Ureter (tissue), 1 donor: ENCODE measurements around the gene TADA1. TPM values are rescaled to one million over a fixed set of nuclear protein-coding genes. Genes with fewer than 3 reads are reported as not detected.
"Not testable (repeated sequence)": the region's sequence is repeated elsewhere in the genome, so short reads cannot be mapped to it uniquely, and the experiment has no call there.

Experiments
- DNase-seq: peaks from one replicate; pipeline ENCODE4 v3.0.0-alpha.2; 2020; ENCODE audit warnings: low spot score
- total RNA-seq: library from RNA; stranded (reverse); gene quantifications from one replicate; pipeline ENCODE4 v1.2.4, GENCODE V29; 2023
- donor health status: DM: yes; HTN: yes; CAD: no.

Gene TADA1
- total RNA-seq, 1 donor from 2014 or later: 11.1 TPM

GRCh38 chr1:166895766-166896165 is 19.7 kb upstream of the TADA1 start:
- DNase-seq: no peak

DNA sequence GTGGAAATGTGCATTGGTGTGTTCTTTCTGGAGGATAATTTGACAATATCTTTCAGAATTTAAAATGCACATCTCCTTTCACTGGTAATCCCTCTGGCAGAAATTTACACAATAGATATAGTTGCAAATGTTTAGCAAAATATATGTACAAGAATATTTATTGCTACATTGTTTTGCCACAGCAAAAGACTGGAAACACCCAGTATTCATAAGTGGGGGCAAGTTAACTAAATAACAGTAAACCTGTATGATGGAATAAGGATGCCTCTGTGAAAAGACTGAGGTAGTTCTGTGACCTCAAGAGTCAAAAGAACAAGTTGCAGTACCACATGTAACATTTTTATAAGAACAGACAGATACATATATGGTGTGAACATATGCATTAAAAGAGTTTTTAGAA is 13.7 kb upstream of the TADA1 start:
- no peak for DNase-seq

- DNase-seq: no peak
These were observed 12.5 kb upstream of the TADA1 start for GRCh38 chr1:166888373-166889111.

DNA sequence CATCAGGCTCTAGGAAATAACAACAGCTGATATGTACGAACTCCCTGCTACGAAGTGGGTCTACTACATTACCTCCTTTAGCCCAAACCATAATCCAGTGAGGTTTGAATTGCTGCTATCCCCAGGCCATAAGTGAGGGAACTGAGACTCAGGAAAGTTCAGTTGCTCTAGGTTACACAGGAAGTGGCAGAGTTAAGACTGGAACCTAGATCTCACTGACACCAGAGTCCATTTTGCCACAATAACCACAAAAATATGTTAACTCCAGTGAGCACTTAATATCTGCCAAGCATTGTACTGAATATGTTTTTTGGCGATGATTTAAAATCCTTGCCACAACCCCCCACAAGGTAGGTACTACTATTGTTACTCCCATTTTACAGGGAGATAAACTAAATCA is 8.9 kb upstream of the TADA1 start:
- DNase-seq: no peak

GRCh38 chr1:166884040-166884642 is 8.1 kb upstream of the TADA1 start:
- DNase-seq: peak; percentile 55

GRCh38 chr1:166882893-166883292 is 6.8 kb upstream of the TADA1 start:
- no peak for DNase-seq

GRCh38 chr1:166878173-166878917 is 2.3 kb upstream of the TADA1 start:
- DNase-seq: not testable (repeated sequence)

- DNase-seq: no peak
These were observed 425 bp upstream of the TADA1 start for GRCh38 chr1:166876540-166876838.

- DNase-seq: no peak
These were observed 746 bp downstream of the TADA1 start for GRCh38 chr1:166875302-166875733.

DNA sequence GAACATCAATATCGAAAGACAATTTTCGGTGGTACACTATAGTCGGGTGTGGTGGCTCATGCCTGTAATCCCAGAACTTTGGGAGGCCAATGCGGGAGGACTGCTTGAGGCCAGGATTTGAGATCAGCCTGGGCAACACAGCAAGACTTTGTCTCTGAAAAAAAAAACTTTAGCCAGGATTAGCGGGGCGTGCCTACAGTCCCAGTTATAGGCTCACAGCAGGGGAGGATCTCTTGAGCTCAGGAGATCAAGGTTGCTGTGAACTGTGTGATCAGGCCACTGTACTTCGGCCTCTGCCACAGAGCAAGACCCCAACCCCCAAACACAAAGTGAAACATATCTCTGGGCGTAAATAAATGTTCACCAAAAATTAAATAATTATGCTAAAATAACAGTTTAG is 1.6 kb downstream of the TADA1 start:
- no peak for DNase-seq

DNA sequence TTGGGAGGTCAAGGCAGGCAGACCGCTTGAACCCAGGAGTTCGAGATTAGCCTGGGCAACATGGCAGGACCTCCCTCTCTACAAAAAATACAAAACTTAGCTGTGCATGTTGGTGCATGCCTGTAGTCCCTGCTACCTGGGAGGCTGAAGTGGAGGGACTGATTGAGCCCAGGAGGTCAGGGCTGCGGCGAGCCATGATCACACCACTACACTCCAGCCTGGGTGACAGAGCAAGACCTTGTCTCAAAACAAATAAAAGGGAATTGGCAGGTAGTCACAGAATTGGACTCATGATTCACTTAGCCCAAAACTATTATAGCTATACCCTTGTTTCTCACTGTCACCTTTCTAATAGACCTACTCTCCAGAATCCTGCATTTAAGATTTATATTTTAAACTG is 5.5 kb downstream of the TADA1 start:
- DNase-seq: no peak

GRCh38 chr1:166869318-166870099 is 6.6 kb downstream of the TADA1 start:
- no peak for DNase-seq

DNA sequence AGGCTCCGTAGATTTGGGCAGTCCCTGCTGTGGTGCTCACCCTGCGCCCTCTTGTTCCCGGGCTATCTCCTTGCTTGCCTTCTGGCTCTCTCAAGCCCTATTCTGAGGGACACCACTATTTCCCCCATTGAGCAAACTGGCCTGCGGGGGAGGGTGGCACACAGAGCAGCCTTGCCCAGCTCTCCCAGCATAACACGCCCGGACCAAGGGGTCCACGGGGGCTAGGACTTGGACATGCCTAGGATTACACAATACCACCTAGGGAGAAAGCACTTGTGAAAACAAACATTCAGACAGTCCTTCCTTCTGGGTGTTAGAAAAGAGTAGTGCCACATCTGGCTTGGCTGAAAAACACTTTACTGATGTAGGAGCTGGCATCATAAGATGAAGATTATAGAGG is 7.4 kb downstream of the TADA1 start:
- no peak for DNase-seq

DNA sequence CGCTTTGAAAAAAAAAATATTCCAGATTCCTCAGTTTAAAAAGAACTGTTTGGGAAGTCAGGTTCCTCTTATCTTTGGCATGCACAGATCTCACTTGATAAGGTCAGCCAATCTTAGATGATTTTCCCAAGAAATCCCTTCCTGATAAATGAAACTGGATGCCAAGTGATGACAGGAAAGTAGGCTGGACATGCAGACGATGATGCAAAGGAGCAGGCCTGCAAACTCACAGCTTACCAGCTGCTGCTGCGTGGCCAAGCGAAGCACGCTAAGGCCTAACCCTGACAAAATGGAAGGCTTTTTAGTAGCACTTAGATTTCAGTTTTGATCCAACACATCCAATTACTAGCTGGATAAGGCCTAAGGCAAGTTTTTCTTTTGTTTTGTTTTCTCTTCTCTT is 10.1 kb downstream of the TADA1 start:
- DNase-seq: no peak

DNA sequence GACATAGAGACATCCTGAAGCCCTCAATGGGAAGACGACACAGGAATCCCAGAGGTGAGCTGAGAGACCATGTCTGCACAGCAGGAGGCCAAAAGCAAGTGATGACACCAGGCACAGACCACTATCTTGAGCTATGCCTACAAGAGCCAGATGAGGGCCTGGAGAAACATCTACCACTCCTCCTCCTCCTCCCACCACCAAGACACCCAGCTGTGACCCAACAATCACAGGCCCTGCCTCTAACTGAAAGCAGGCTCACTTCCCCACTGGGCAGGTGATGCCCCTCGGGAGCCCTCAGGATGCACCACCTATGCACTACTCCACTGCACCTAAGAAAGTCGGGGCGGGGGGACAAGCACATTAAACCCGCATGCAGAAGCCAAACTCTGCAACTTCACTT is 16.5 kb downstream of the TADA1 start:
- DNase-seq: no peak

DNA sequence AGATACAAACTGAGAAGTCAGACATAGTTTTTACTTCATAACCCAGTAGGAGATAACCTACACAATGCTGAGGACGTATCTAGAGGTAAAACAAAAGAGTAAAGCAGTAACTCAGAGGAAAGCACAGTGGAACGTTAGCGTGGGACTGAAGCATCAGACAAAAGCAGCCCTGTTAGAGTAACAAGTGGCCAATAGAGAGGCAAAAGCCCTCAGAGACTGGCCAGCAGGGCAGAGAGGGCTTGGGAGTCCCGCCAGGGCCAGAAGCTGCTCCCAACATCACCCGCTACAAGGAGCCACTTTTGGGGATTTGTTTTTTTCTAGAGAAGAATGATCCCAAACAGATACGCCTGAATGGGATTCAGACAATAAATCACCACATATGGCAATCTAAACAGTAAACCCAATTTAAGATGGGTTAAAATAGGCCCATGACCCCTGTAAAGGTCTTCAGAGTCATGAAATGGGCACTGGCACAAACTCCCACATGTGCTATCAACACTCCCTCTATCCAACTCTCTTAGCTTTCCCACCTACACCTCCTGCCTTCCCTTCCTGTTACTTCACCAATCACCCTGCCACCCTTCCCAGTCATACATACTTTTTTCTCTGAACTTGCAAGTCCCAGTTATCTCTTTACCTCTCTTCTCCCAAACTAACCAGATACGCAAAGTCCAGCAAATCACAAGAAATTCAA is 17.2 kb downstream of the TADA1 start:
- DNase-seq: no peak

GRCh38 chr1:166857995-166858394 is 18.1 kb downstream of the TADA1 start:
- DNase-seq: no peak

GRCh38 chr1:166855558-166855957 is 20.5 kb downstream of the TADA1 start:
- no peak for DNase-seq

GRCh38 chr1:166852918-166853317 is 23.1 kb downstream of the TADA1 start:
- DNase-seq: no peak

DNA sequence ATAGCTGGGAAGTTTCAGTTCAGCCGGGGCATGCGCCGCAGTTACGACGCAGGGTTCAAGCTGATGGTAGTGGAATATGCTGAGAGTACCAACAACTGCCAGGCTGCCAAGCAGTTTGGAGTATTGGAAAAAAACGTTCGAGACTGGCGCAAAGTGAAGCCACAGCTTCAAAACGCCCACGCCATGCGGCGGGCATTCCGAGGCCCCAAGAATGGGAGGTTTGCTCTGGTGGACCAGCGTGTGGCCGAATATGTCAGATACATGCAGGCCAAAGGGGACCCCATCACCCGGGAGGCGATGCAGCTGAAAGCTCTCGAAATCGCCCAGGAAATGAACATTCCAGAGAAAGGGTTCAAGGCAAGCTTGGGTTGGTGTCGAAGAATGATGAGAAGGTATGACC is 26.9 kb downstream of the TADA1 start:
- no peak for DNase-seq

DNA sequence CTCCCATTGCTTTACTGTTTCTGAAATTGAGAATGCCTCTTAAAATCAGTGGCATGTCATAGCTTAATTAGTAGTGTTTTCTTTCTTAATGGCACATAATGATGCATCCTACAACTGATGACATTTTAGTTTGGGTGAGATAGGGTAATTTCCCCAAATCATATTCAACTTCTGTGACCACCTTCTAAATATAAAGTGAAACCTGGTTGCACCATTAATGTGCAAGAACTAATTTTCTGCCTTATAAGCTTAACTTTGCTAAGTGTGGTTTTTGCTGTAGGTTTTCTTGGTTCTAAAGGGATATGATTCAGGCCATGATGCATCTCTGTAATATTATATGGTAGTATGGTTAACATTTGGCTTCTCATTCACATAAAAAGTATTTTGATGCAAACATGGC is 27.9 kb downstream of the TADA1 start:
- DNase-seq: no peak

DNA sequence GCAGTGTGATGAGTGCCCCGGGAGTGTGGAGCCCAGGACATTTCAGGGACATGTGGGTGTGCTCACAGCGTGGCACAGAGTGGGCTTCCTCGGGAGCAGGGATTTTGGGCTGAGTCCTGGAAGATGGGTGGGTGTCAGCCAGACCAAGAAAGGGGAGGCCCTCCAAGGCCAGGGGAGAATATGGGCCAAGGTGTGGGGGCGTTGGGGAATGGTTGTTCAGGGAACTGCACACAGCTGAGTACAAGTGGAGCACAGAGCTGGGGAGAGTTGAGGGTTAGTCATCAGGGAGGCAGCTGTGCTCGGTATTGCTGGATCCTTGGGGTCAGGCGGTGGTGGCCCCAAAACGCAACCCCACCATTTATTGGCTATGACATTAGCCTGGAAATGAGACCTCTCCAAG is 31.3 kb downstream of the TADA1 start:
- no peak for DNase-seq
